Colonic mucosa (tissue), 4 donors: ENCODE measurements around the gene IDH3G. TPM values are rescaled to one million over a fixed set of nuclear protein-coding genes. Genes with fewer than 3 reads are reported as not detected.

Experiments
- DNase-seq: peaks from one replicate; pipeline ENCODE4 v3.0.0-alpha.2; 2020
- H3K27ac ChIP-seq: fragments of 200-600 bp; one replicate; pipeline ENCODE4 v1.8.0; 2021
- H3K27me3 ChIP-seq: fragments of 200-600 bp; one replicate; pipeline ENCODE4 v1.8.0; 2021
- H3K36me3 ChIP-seq: fragments of 200-600 bp; one replicate; pipeline ENCODE4 v1.8.0; 2021
- H3K4me1 ChIP-seq: fragments of 200-600 bp; one replicate; pipeline ENCODE4 v1.8.0; 2021; ENCODE audit warnings: mild to moderate bottlenecking
- H3K4me3 ChIP-seq: fragments of 200-600 bp; one replicate; pipeline ENCODE4 v1.8.0; 2021
- H3K9ac ChIP-seq, 2 donors: one replicate each; pipeline ENCODE4 v1.7.0; 2013; ENCODE audit warnings: control low read depth in 2 of 2, low read depth in 2 of 2, low read length in 2 of 2
- H3K9me3 ChIP-seq: fragments of 200-600 bp; one replicate; pipeline ENCODE4 v1.8.0; 2021
- intact Hi-C: fragments of 100-400 bp; cut with DNase I; formaldehyde crosslinking; loops from one replicate; pipeline ENCODE4 v1.14.1; 2022
- total RNA-seq, 2 donors: library from RNA; stranded (reverse); fragmentation: NEBNext Ultra II Directional in 1 of 2; extraction: Animal tissue kit (Norgen Biotek cat#: 25700) in 1 of 2; gene quantifications; one replicate each; pipeline ENCODE4 v1.2.1, GENCODE V29; 2021
- TF ChIP-seq, protein P1 (sequence below): fragments of 200-600 bp; IDR thresholded peaks from one replicate; pipeline ENCODE4 v1.8.0; 2022; ENCODE audit warnings: antibody characterized with exemption, mild to moderate bottlenecking
- donor health status: healthy.
- donor health status: DM: no; HTN: no; CAD: no.
- donor health status: DM: no; HTN: no; CAD: no.

IDH3G gene
- total RNA-seq, result 10 to 100 TPM; 80.6 to 92.6 TPM

DNA sequence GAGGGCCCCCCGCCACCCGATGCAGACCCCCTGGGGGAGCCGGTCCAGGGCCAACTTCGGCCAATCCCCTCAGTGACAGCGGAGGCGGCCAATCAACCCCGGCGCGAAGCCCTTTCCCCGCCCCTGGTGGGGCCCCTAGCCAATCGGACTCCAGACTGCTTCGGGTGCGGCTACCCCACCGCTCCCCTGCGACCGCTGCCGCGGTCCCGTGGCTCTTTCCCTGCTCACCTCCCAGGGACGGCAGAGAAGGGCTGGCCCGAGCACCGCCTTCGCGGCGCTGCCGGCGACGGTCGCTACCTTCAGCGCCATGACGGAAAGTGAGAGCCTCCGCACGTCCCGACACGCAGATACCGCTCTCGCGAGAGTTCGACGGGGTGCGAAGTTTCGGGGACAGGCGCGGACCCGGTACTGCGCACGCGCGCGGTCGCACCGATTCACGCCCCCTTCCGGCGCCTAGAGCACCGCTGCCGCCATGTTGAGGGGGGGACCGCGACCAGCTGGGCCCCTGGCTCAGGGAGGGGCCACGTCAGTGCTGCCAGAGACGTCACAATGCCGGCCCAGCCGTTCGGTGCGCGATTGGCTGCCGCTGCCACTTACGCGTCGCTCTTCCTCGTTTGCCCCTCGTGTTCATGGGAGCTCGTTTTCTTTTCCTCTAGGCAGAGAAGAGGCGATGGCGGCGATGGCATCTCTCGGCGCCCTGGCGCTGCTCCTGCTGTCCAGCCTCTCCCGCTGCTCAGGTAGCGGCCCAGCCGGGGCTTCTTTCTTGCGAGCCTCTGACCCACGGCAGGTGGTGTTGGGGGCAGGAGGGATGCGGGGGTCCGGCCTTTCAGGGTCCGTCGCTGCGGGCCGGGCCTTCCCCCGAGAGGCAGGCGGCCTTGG, at the start of gene IDH3G, which contains the start of gene SSR4:
Gene IDH3G (minus strand): TSS at position 358 of the 879 bp plus-strand sequence. CDS start 49 bp downstream, at position 309.
Gene SSR4 (plus strand): TSS at position 651 of the 879 bp plus-strand sequence. CDS start 20 bp downstream, at position 671.
- peaks cover 4% of the 10 kb centered on the region for H3K36me3 ChIP-seq
- peak within 1 kb of the TSS; percentile 90 for H3K27ac ChIP-seq
- peak within 1 kb of the TSS; percentile 69 for H3K4me3 ChIP-seq
- H3K27me3 ChIP-seq, result no peaks in the 10 kb centered on the region
- H3K4me1 ChIP-seq, result peaks cover 6% of the 10 kb centered on the region
- TF ChIP-seq, protein P1, sequence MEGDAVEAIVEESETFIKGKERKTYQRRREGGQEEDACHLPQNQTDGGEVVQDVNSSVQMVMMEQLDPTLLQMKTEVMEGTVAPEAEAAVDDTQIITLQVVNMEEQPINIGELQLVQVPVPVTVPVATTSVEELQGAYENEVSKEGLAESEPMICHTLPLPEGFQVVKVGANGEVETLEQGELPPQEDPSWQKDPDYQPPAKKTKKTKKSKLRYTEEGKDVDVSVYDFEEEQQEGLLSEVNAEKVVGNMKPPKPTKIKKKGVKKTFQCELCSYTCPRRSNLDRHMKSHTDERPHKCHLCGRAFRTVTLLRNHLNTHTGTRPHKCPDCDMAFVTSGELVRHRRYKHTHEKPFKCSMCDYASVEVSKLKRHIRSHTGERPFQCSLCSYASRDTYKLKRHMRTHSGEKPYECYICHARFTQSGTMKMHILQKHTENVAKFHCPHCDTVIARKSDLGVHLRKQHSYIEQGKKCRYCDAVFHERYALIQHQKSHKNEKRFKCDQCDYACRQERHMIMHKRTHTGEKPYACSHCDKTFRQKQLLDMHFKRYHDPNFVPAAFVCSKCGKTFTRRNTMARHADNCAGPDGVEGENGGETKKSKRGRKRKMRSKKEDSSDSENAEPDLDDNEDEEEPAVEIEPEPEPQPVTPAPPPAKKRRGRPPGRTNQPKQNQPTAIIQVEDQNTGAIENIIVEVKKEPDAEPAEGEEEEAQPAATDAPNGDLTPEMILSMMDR, result no peak
- H3K9me3 ChIP-seq, result no peaks in the 10 kb centered on the region
- intact Hi-C loops, result no loop called here
- H3K9ac ChIP-seq, result peak within 1 kb of the TSS; percentile 55 to 84
- DNase-seq, result peak; percentile 89

DNA sequence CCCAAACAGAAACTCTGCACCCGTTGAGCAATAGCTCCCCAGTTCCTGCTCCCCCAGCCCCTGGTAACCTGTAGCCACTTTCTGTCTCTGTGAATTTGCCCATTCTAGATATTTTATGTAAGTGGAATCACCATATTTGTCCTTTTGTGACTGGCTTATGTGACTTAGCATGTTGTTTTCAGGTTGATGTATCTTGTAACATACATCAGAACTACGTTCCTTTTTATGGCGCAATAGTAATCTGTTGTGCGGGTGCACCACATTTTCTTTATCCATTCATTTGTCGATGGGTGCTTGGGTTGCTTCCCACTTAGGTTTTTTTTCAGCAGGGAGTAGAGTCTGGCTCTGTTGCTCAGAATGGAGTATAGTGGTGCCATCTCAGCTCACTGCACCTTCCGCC, 42.7 kb upstream of the IDH3G start:
- H3K27me3 ChIP-seq, result peaks cover 11% of the 10 kb centered on the region
- no peak overlapping the region for H3K27ac ChIP-seq
- intact Hi-C loops, result no loop called here
- no peaks in the 10 kb centered on the region for H3K9me3 ChIP-seq
- H3K4me3 ChIP-seq, result no peak overlapping the region
- H3K4me1 ChIP-seq, result no peaks in the 10 kb centered on the region
- no peaks in the 10 kb centered on the region for H3K36me3 ChIP-seq
- no peak for DNase-seq
- H3K9ac ChIP-seq, result no peak overlapping the region
- TF ChIP-seq, protein P1, result no peak

DNA sequence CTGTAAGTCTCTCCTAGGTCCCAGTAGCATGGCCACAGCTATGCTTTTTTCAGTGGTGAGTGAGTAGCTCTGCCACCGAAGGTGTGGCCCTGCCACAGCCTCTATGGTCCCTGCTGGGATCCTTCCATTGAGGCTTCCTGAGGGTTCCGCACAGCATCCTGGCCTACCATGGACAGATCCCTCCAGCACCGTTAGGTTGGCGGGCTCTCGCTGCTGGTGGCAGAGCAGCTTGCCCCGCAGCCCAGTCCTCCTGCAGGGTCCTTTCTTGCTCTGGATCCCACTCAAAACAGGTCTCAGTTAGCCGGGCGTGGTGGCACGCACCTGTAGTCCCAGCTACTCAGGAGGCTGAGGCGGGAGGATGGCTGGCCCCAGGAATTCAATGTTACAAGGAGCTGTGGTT, 38.6 kb upstream of the IDH3G start:
- DNase-seq, result no peak
- Histone ChIP-seq H3K27ac (no peak overlapping the region), H3K4me1 (no peaks in the 10 kb centered on the region), H3K9me3 (no peaks in the 10 kb centered on the region), H3K36me3 (no peaks in the 10 kb centered on the region), H3K27me3 (peaks cover 40% of the 10 kb centered on the region), H3K9ac (no peak overlapping the region), H3K4me3 (no peak overlapping the region)
- TF ChIP-seq, protein P1, result no peak
- intact Hi-C loops, result no loop called here

DNA sequence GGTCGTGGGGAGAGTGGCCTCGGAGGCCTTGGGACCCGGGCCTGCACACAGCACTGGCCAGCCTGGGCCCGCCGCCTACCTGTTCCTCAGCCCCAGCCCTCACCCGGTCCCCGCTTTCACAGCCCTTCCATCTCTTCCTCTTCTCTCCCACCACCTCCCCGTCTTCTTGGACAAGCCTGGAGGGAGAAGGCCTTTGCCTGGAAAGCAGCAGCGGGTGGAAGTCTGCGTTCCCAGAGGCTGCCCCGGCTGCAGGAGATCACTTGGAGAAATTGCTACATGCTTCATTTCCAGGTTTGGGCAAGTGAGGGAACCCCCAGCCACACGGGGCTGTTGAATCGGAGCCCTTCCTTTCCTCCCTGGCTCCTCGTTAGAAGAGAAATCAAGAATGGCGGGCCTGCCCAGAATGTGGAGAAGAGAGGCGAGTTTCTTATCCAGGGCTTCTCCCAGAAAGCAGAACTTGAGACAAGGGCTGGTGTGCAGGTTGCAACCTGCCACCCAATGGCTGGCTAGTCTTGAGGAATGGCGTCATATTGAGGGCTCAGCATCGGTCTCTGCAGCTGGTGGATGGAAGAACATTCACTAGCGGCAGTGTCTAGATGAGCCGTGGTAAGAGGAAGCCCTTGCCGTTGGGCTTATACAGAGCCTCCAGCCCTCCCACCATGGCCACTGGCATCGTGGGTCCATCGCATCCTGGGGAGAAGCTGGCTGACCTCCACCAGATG, 37.4 kb upstream of the IDH3G start:
- Histone ChIP-seq H3K27me3 (peaks cover 40% of the 10 kb centered on the region), H3K27ac (no peak overlapping the region), H3K4me1 (no peaks in the 10 kb centered on the region), H3K36me3 (no peaks in the 10 kb centered on the region), H3K9ac (no peak overlapping the region), H3K4me3 (no peak overlapping the region), H3K9me3 (no peaks in the 10 kb centered on the region)
- TF ChIP-seq, protein P1, result no peak
- no peak for DNase-seq
- intact Hi-C loops, result no loop called here

DNA sequence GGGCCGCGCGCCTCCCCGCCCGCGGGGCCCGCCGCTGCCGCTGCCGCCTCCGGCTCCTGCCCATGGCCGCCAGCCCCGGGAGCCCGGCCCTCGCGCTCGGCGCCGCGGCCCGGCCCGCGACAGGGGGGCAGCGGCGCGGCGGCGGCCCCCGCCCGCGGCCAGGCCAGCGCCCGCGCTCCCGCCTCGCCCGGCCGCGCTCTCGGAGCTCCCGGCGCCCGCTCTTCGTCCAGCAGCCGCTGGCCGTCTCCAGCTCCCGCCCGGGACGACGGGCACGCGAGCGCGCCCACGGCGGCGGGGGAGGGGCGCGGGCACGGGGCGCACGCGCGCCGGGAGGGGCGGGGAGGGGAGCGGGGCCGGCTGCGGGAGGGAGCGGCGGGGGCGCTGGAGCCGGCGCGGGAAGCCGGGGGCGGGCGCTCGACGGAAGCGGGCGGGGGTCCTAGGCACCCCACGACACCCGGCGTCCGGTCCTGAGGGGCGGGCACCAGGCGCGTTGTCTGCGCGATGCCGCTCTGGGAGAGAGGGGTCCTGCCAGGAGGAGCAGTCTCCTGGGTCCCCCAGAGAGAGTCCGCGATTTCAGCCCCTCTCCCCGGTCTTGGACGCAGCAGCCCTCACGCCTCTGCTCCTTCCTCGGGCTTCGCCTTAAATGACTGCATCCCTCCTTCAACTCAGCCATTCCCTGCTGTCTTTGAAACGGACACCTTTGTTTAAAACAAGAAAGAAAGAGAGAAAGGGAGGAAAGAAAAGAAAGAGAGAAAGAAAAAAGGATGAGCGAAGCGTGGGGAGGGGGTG, 36.7 kb upstream of the IDH3G start:
- no peak for DNase-seq
- intact Hi-C loops, result no loop called here
- no peaks in the 10 kb centered on the region for H3K36me3 ChIP-seq
- H3K4me1 ChIP-seq, result no peaks in the 10 kb centered on the region
- no peaks in the 10 kb centered on the region for H3K9me3 ChIP-seq
- TF ChIP-seq, protein P1, result no peak
- H3K9ac ChIP-seq, result no peak overlapping the region
- peaks cover 40% of the 10 kb centered on the region for H3K27me3 ChIP-seq
- H3K4me3 ChIP-seq, result no peak overlapping the region
- H3K27ac ChIP-seq, result no peak overlapping the region
